A673 (cell line): ENCODE data around the gene ARHGEF6. TPM values are rescaled to one million over a fixed set of nuclear protein-coding genes. Genes with fewer than 3 reads are reported as not detected.

Experiments
- BruUV-seq: library from RNA; stranded (reverse); fragments of 400-500 nt; replicated peaks from 2 replicates; lab custom pipeline; 2021; lab: Mats Ljungman, UMichigan
- CTCF ChIA-PET: fragments of 300-600 bp; sonication (Branson Sonifier 250); formaldehyde crosslinking; loops from one replicate; lab custom pipeline; 2022; ENCODE audit warnings: antibody characterized with exemption; lab: Charles Lee
- POLR2A ChIA-PET: fragments of 300-600 bp; sonication (Branson Sonifier 250); formaldehyde crosslinking; loops from one replicate; lab custom pipeline; 2022; ENCODE audit warnings: antibody characterized with exemption; ENCODE audit not compliant: low non-redundant PET; lab: Charles Lee
- DNase-seq: peaks from one replicate; pipeline ENCODE4 v3.0.0-alpha.2; 2015; ENCODE audit warnings: low spot score
- H3K27ac ChIP-seq: fragments of 200-600 bp; sonication (generic); 2 replicates; pipeline ENCODE4 v1.5.1; 2016; ENCODE audit warnings: mixed run types, low read depth, mild to moderate bottlenecking, mixed read lengths, antibody characterized with exemption, low read length; ENCODE audit not compliant: poor library complexity, severe bottlenecking
- H3K27me3 ChIP-seq: fragments of 200-600 bp; sonication (generic); replicated peaks from 2 replicates; pipeline ENCODE4 v1.6.1; 2017; ENCODE audit warnings: mixed run types, low read depth, mild to moderate bottlenecking, mixed read lengths, antibody characterized with exemption, low read length; ENCODE audit not compliant: insufficient read depth, poor library complexity
- H3K36me3 ChIP-seq: fragments of 200-600 bp; sonication (generic); 2 replicates; pipeline ENCODE4 v1.6.1; 2016; ENCODE audit warnings: mixed run types, mild to moderate bottlenecking, mixed read lengths, antibody characterized with exemption, low read length; ENCODE audit not compliant: insufficient read depth, poor library complexity, severe bottlenecking
- H3K4me1 ChIP-seq: fragments of 200-600 bp; sonication (generic); 2 replicates; pipeline ENCODE4 v1.6.1; 2017; ENCODE audit warnings: mixed run types, mild to moderate bottlenecking, mixed read lengths, antibody characterized with exemption, low read length; ENCODE audit not compliant: insufficient read depth, poor library complexity, severe bottlenecking
- H3K4me3 ChIP-seq: fragments of 200-600 bp; sonication (generic); 2 replicates; pipeline ENCODE4 v1.5.1; 2016; ENCODE audit warnings: low read depth, mixed run types, mild to moderate bottlenecking, mixed read lengths, low read length; ENCODE audit not compliant: poor library complexity, severe bottlenecking
- H3K9me3 ChIP-seq: fragments of 200-600 bp; sonication (generic); 2 replicates; pipeline ENCODE4 v1.6.1; 2016; ENCODE audit warnings: mixed run types, low read depth, mild to moderate bottlenecking, mixed read lengths, antibody characterized with exemption, low read length; ENCODE audit not compliant: poor library complexity, severe bottlenecking
- CTCF ChIP-seq: fragments of 300-800, 200-600 bp; sonication (generic); conservative IDR thresholded peaks from 2 replicates; pipeline ENCODE4 v1.5.1; 2017; ENCODE audit warnings: low read depth, mild to moderate bottlenecking, antibody characterized with exemption, low read length, moderate library complexity, mixed read lengths
- EZH2 ChIP-seq: fragments of 200-600 bp; sonication (generic); IDR thresholded peaks from 2 replicates; pipeline ENCODE4 v1.6.1; 2017; ENCODE audit warnings: borderline replicate concordance, low read depth, mild to moderate bottlenecking, mixed read lengths, antibody characterized with exemption, low read length; ENCODE audit not compliant: poor library complexity, severe bottlenecking
- intact Hi-C: fragments of 100-400 bp; cut with micrococcal nuclease; formaldehyde crosslinking; loops from one replicate; pipeline ENCODE4 v1.10.0; 2022; ENCODE audit not compliant: unreplicated experiment
- total RNA-seq: library from RNA; stranded (reverse); gene quantifications from 2 replicates; pipeline ENCODE4 v1.2.3, GENCODE V29; 2021

The ARHGEF6 gene
- total RNA-seq, 1 experiment from 2014 or later: 11.4 TPM

DNA sequence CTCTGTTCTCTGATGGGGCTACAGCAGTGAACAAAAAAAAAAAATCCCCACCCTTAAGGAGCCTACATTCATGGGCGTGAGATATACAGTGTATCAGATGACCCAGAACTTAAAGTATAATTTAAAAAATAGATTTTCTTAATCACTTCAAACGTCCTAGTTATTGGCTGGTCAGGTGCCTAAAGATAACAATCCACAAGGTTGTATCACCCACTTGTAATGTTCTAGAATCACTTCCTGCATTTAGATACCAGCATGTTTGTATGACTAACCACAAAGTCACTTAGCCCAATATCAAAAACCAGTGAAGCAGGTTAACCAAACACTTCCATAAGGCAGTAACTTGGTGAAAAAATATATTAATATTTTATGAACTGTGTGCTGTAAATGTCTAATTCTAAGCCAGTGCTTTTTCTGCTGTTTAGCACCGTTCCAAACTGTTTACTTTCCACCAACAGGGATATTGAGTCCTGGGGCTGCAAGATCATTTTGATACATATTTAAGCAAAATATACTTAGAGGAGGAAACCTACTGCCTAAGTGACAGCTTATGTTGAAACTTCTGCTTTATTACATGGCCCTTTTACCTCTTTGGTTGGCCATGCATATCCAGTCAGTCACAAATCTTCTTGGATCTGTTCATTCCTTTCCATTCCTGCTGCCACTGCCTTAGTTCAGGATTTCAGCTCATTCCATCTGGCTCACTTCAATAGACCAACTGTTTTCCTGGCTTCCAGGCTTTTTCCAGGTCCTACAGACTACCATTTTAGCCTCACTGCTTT, 89.5 kb downstream of the ARHGEF6 start:
- ChIA-PET POLR2A (no interaction called here), CTCF (no interaction called here)
- no peak overlapping the region for H3K4me3 ChIP-seq
- no peak for DNase-seq
- BruUV-seq: no TSS peak
- H3K9me3 ChIP-seq: no peaks in the 10 kb centered on the region
- H3K36me3 ChIP-seq: no peaks in the 10 kb centered on the region
- no peaks in the 10 kb centered on the region for H3K27me3 ChIP-seq
- intact Hi-C loops: loop anchor here (10.0 kb wide), 4 partner anchors 116 to 656 kb away; no protein-coding TSS in a partner anchor
- TF ChIP-seq CTCF (no peak), EZH2 (no peak)
- H3K27ac ChIP-seq: no peak overlapping the region
- H3K4me1 ChIP-seq: no peaks in the 10 kb centered on the region

DNA sequence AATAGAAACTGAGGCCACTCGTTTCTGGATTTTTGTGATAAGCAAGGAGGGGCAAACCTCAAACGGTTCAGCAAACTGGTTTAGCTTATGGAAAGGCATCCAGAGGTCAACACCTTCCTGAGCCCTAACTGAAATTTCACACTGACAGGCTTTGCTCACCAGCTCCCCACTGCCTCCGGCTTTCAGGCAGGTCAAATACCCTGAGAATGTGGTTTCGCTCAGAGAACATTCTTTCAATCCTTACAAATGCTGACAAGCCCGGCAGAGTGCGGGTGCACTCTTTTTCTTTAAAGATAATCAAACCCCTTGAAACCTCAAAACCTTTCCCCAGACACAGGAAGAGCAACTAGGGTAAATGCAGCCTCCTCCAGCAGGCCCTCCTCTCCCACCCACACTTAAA, 91.3 kb downstream of the ARHGEF6 start:
- Histone ChIP-seq H3K4me1 (no peaks in the 10 kb centered on the region), H3K27ac (no peak overlapping the region), H3K36me3 (no peaks in the 10 kb centered on the region), H3K9me3 (no peaks in the 10 kb centered on the region), H3K4me3 (no peak overlapping the region), H3K27me3 (no peaks in the 10 kb centered on the region)
- intact Hi-C loops: no loop called here
- TF ChIP-seq EZH2 (no peak), CTCF (no peak)
- BruUV-seq: no TSS peak
- CTCF ChIA-PET: no interaction called here
- POLR2A ChIA-PET: no interaction called here
- DNase-seq: no peak

GRCh38 chrX:136687457-136687856, 93.3 kb downstream of the ARHGEF6 start:
- CTCF ChIA-PET: no interaction called here
- H3K36me3 ChIP-seq: no peaks in the 10 kb centered on the region
- intact Hi-C loops: no loop called here
- no TSS peak for BruUV-seq
- H3K4me3 ChIP-seq: no peak overlapping the region
- TF ChIP-seq EZH2 (no peak), CTCF (no peak)
- H3K9me3 ChIP-seq: no peaks in the 10 kb centered on the region
- DNase-seq: no peak
- no peaks in the 10 kb centered on the region for H3K27me3 ChIP-seq
- POLR2A ChIA-PET: no interaction called here
- H3K4me1 ChIP-seq: no peaks in the 10 kb centered on the region
- no peak overlapping the region for H3K27ac ChIP-seq
